ENCODE results near the gene CELA1. TPM values are rescaled to one million over a fixed set of nuclear protein-coding genes. Genes with fewer than 3 reads are reported as not detected.
"Not testable (repeated sequence)": the region's sequence is repeated elsewhere in the genome, so short reads cannot be mapped to it uniquely, and the experiment has no call there.

CELA1 gene
- polyA plus RNA-seq, 3 donors, result 0.67 to 3.0 TPM; not detected in 1

GRCh38 chr12:51306507-51306906 lies 40.0 kb downstream of the CELA1 start:
- Histone ChIP-seq H3K4me2 (replicated peaks; ENCODE audit: extremely low read depth, low read length, poor library complexity, severe bottlenecking) (no peak overlapping the region), H3K4me3 (replicated peaks in 1 of 3; ENCODE audit: low read depth in 2 of 3, low read length in 3 of 3) (no peak overlapping the region), H2AFZ (ENCODE audit: insufficient read depth, low read depth, low read length, poor library complexity, severe bottlenecking) (no peak overlapping the region), H3K79me2 (ENCODE audit: insufficient read depth, low read length) (peaks cover 91% of the 10 kb centered on the region), H3K9ac (ENCODE audit: insufficient read depth, low read length, poor library complexity, severe bottlenecking) (peak overlapping the region; percentile 2), H3K27ac (ENCODE audit: low read depth in 1 of 2, low read length in 2 of 2) (peak overlapping the region in 1 of 2 donors; percentile 61), H4K20me1 (ENCODE audit: insufficient read depth, low read length) (peaks cover 100% of the 10 kb centered on the region), H3K36me3 (replicated peaks in 1 of 2; ENCODE audit: control insufficient read depth in 1 of 2, insufficient read depth in 2 of 2, low read length in 2 of 2) (peaks cover 82 to 93% of the 10 kb centered on the region in 2 donors), H3K27me3 (ENCODE audit: control insufficient read depth in 2 of 2, insufficient read depth in 2 of 2, low read length in 2 of 2) (no peaks in the 10 kb centered on the region), H3K9me3 (replicated peaks in 1 of 2; ENCODE audit: control insufficient read depth in 1 of 2, insufficient read depth in 1 of 2, low read length in 2 of 2) (no peaks in the 10 kb centered on the region), H3K4me1 (ENCODE audit: control insufficient read depth in 1 of 2, insufficient read depth in 2 of 2, low read length in 2 of 2) (no peaks in the 10 kb centered on the region)
- no peak overlapping the region for H3K4me3 Mint-ChIP-seq
- H3K4me1 Mint-ChIP-seq, result peaks cover 30% of the 10 kb centered on the region
- no peak for TF ChIP-seq CTCF (IDR thresholded peaks at IDR 0.05)
- peak overlapping the region in 5 of 7 donors; percentile 12 to 81 (median 76) for H3K27ac Mint-ChIP-seq
- intact Hi-C loops (cut with micrococcal nuclease), result no loop called here
- WGBS (ENCODE audit: insufficient coverage), result no CpG with 5 or more reads among the region's 5 CpGs
- peaks cover 75 to 93% of the 10 kb centered on the region in 2 donors for H3K36me3 Mint-ChIP-seq
- no peak for DNase-seq
- peaks cover 0 to 3% (median 0%) of the 10 kb centered on the region in 7 donors for H3K9me3 Mint-ChIP-seq
- no peaks in the 10 kb centered on the region for H3K27me3 Mint-ChIP-seq (ENCODE audit: low read depth in 3 of 3)

- intact Hi-C loops (cut with micrococcal nuclease); H3K4me3 Mint-ChIP-seq; H3K4me1 ChIP-seq (ENCODE audit: control insufficient read depth in 1 of 2, insufficient read depth in 2 of 2, low read length in 2 of 2); H3K9me3 Mint-ChIP-seq; H3K27ac ChIP-seq (ENCODE audit: low read depth in 1 of 2, low read length in 2 of 2); H3K4me1 Mint-ChIP-seq; H2AFZ ChIP-seq (ENCODE audit: insufficient read depth, low read depth, low read length, poor library complexity, severe bottlenecking); H3K4me2 ChIP-seq (replicated peaks; ENCODE audit: extremely low read depth, low read length, poor library complexity, severe bottlenecking); H3K9ac ChIP-seq (ENCODE audit: insufficient read depth, low read length, poor library complexity, severe bottlenecking); H3K27me3 ChIP-seq (ENCODE audit: control insufficient read depth in 2 of 2, insufficient read depth in 2 of 2, low read length in 2 of 2); DNase-seq; H3K27ac Mint-ChIP-seq; H3K9me3 ChIP-seq (replicated peaks in 1 of 2; ENCODE audit: control insufficient read depth in 1 of 2, insufficient read depth in 1 of 2, low read length in 2 of 2); H3K4me3 ChIP-seq (replicated peaks in 1 of 3; ENCODE audit: low read depth in 2 of 3, low read length in 3 of 3); H3K27me3 Mint-ChIP-seq (ENCODE audit: low read depth in 3 of 3): not testable (repeated sequence)
- WGBS (ENCODE audit: insufficient coverage), result 90% methylated on average over 5 of the region's 10 CpGs
- peaks cover 68 to 95% of the 10 kb centered on the region in 2 donors for H3K36me3 Mint-ChIP-seq
- H4K20me1 ChIP-seq (ENCODE audit: insufficient read depth, low read length), result peaks cover 92% of the 10 kb centered on the region
- H3K79me2 ChIP-seq (ENCODE audit: insufficient read depth, low read length), result peaks cover 46% of the 10 kb centered on the region
- H3K36me3 ChIP-seq (replicated peaks in 1 of 2; ENCODE audit: control insufficient read depth in 1 of 2, insufficient read depth in 2 of 2, low read length in 2 of 2), result peaks cover 91 to 93% of the 10 kb centered on the region in 2 donors
These were observed 45.7 kb downstream of the CELA1 start for GRCh38 chr12:51300768-51301167.

All from CD14-positive monocyte (primary cell).